Endometrial microvascular endothelial cells (primary cell): ENCODE results near the gene STX1B. TPM values are rescaled to one million over a fixed set of nuclear protein-coding genes. Genes with fewer than 3 reads are reported as not detected.
"Not testable (repeated sequence)": the region's sequence is repeated elsewhere in the genome, so short reads cannot be mapped to it uniquely, and the experiment has no call there.

Source experiments
- in situ Hi-C: cut with HindIII; loops from 2 replicates; pipeline ENCODE4 v1.10.0; 2017; ENCODE audit warnings: low sequenced_read_pairs, low pct_unique_long_range_greater_than_20kb; ENCODE audit errors: inconsistent ontology term
- total RNA-seq: library from RNA; depleted of rRNA; stranded (reverse); fragments of >200 nt; gene quantifications from one replicate; pipeline ENCODE4 v1.2.3, GENCODE V29; 2015; ENCODE audit errors: inconsistent ontology term

STX1B gene
- total RNA-seq, 1 donor from 2014 or later = not detected

DNA sequence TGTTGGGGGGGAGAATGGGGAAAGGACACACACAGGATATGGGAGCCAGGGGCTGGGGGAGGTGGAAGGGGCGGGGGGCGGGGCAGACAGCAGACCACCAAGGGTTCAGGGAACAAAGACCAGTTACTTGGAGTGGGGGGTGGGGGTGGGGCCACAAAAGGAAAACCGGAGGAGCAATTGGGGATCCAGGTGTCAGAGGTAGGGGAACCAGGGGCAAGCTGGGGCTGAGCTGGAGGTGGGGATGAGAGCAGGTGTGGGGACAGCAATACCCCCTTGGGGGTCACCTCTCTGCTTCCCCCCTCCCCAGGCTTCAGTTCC is 62.9 kb downstream of the STX1B start:
- in situ Hi-C loops = no loop called here

- in situ Hi-C loops = no loop called here
These were observed 63.5 kb downstream of the STX1B start for GRCh38 chr16:30946671-30947540.

DNA sequence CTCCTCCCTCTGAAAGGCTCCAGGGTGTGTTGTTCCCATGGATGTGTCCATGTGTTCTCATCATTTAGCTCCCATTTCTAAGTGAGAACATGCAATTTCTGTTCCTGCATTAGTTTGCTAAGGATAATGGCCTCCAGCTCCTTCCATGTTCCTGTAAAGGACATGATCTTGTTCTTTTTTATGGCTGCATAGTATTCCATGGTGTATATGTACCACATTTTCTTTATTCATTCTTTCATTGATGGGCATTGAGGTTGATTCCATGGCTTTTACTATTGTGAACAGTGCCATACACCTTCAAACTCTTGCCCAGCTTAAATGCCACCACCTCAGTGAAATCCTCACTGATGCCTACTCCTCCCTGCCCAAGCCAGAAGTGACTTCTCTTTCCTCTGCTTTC is 66.1 kb downstream of the STX1B start:
- in situ Hi-C loops = no loop called here

DNA sequence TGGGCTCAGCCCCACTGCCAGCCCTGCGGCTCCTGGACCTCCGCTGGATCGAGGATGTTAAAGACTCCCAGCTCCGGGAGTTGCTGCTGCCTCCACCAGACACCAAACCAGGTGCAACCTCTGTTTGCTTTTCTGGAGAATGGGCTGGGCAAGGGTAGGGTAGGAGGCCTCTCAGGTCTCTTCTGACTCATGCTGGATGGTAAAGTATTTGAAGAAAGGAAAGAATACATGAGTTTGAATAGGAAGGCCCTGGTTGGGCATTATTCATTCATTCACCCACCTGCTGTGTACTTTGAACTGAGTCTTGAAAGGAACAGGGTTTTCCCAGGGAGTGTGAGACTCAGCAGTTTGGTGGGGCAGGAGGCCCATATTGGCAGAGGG is 68.0 kb downstream of the STX1B start:
- in situ Hi-C loops = no loop called here

- in situ Hi-C loops = no loop called here
These were observed 68.6 kb downstream of the STX1B start for GRCh38 chr16:30941600-30942425.

DNA sequence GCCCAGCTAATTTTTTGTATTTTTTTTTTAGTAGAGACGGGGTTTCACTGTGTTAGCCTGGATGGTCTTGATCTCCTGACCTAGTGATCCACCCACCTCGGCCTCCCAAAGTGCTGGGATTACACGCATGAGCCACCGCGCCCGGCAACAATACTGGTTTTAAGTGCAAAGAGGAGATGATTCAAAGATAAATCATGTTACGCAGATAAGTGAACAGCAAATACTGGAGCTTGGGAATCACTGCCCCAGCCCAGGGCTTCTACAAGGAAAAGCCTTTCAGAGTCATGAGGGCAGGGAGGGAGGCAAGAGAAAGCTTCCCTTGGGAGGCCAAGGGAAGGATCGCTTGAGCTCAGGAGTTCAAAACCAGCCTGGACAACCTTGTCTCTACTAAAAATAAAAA is 70.9 kb downstream of the STX1B start:
- in situ Hi-C loops = not testable (repeated sequence)

Other genes with a start within 250 kb of the STX1B start
- 1.2 TPM for gene CFAP119, start 248.6 kb downstream of the STX1B start, total RNA-seq
- 69.8 TPM for gene RNF40, start 248.3 kb downstream of the STX1B start, total RNA-seq
- gene ZNF629, start 223.4 kb downstream of the STX1B start, total RNA-seq = 6.1 TPM
- 25.8 TPM for gene BCL7C, start 116.6 kb downstream of the STX1B start, total RNA-seq
- 1.3 TPM for gene CTF1, start 114.0 kb downstream of the STX1B start, total RNA-seq
- gene FBXL19, start 87.1 kb downstream of the STX1B start, total RNA-seq = 23.1 TPM
- 13.4 TPM for gene ORAI3, start 61.6 kb downstream of the STX1B start, total RNA-seq
- 5.0 TPM for gene SETD1A, start 52.9 kb downstream of the STX1B start, total RNA-seq
- gene HSD3B7, start 25.4 kb downstream of the STX1B start, total RNA-seq = 6.0 TPM
- gene STX4, start 22.9 kb upstream of the STX1B start, total RNA-seq = 35.9 TPM
- 16.5 TPM for gene ZNF668, start 63.6 kb upstream of the STX1B start, total RNA-seq
- gene ZNF646, start 63.8 kb upstream of the STX1B start, total RNA-seq = 7.2 TPM
- 0.19 TPM for gene PRSS53, start 78.3 kb upstream of the STX1B start, total RNA-seq
- 179 TPM for gene VKORC1, start 84.2 kb upstream of the STX1B start, total RNA-seq
- 88.6 TPM for gene BCKDK, start 97.7 kb upstream of the STX1B start, total RNA-seq
- 30.1 TPM for gene KAT8, start 107.0 kb upstream of the STX1B start, total RNA-seq
- gene PRSS8, start 125.1 kb upstream of the STX1B start, total RNA-seq = not detected
- gene PRSS36, start 139.4 kb upstream of the STX1B start, total RNA-seq = not detected
- 79.0 TPM for gene FUS, start 169.5 kb upstream of the STX1B start, total RNA-seq
- 21.2 TPM for gene PYCARD, start 192.1 kb upstream of the STX1B start, total RNA-seq
- gene TRIM72, start 203.5 kb upstream of the STX1B start, total RNA-seq = not detected
- gene PYDC1, start 206.5 kb upstream of the STX1B start, total RNA-seq = not detected
- gene ITGAM, start 249.3 kb upstream of the STX1B start, total RNA-seq = not detected